Parathyroid adenoma (tissue), 2 donors: ENCODE measurements around the gene ELN.

Source experiments
- H2AFZ ChIP-seq: fragments of 300-600 bp; sonication (generic); one replicate; pipeline ENCODE4 v1.7.0; 2017; ENCODE audit warnings: antibody characterized with exemption, mild to moderate bottlenecking
- H3K27ac ChIP-seq: fragments of 300-600 bp; sonication (generic); one replicate; pipeline ENCODE4 v1.7.0; 2017
- H3K27me3 ChIP-seq: fragments of 300-600 bp; sonication (generic); one replicate; pipeline ENCODE4 v1.7.0; 2017; ENCODE audit warnings: low read length; ENCODE audit not compliant: control insufficient read depth, insufficient read depth
- H3K36me3 ChIP-seq: fragments of 300-600 bp; sonication (generic); one replicate; pipeline ENCODE4 v1.7.0; 2017; ENCODE audit warnings: low read length; ENCODE audit not compliant: control insufficient read depth, insufficient read depth
- H3K4me1 ChIP-seq: fragments of 300-600 bp; sonication (generic); one replicate; pipeline ENCODE4 v1.7.0; 2017; ENCODE audit warnings: control low read depth
- H3K4me2 ChIP-seq: fragments of 300-600 bp; sonication (generic); one replicate; pipeline ENCODE4 v1.7.0; 2017; ENCODE audit warnings: low read length
- H3K4me3 ChIP-seq: fragments of 300-600 bp; sonication (generic); one replicate; pipeline ENCODE4 v1.7.0; 2017; ENCODE audit warnings: low read depth, low read length
- H3K79me2 ChIP-seq: fragments of 300-600 bp; sonication (generic); one replicate; pipeline ENCODE4 v1.7.0; 2017; ENCODE audit warnings: control low read depth
- H3K9ac ChIP-seq: fragments of 300-600 bp; sonication (generic); one replicate; pipeline ENCODE4 v1.7.0; 2017; ENCODE audit warnings: mild to moderate bottlenecking
- H3K9me3 ChIP-seq: fragments of 300-600 bp; sonication (generic); one replicate; pipeline ENCODE4 v1.7.0; 2017; ENCODE audit warnings: low read length; ENCODE audit not compliant: control insufficient read depth
- CTCF ChIP-seq: fragments of 300-600 bp; sonication (generic); IDR thresholded peaks from one replicate; pipeline ENCODE4 v1.7.0; 2017; ENCODE audit warnings: antibody characterized with exemption, mild to moderate bottlenecking
- donor health status: primary hyperparathyroidism.

The ELN gene

GRCh38 chr7:74014931-74015330 lies 13.0 kb upstream of the ELN start:
- Histone ChIP-seq H2AFZ (no peak overlapping the region), H3K4me1 (no peaks in the 10 kb centered on the region), H3K9me3 (no peaks in the 10 kb centered on the region), H3K9ac (no peak overlapping the region), H3K36me3 (no peaks in the 10 kb centered on the region), H3K27ac (no peak overlapping the region), H3K4me3 (no peak overlapping the region), H3K79me2 (no peaks in the 10 kb centered on the region), H3K27me3 (no peaks in the 10 kb centered on the region), H3K4me2 (no peak overlapping the region)
- TF ChIP-seq CTCF, result no peak

GRCh38 chr7:74015670-74016069 lies 12.3 kb upstream of the ELN start:
- Histone ChIP-seq H3K4me2 (no peak overlapping the region), H3K4me3 (no peak overlapping the region), H3K79me2 (no peaks in the 10 kb centered on the region), H3K27me3 (no peaks in the 10 kb centered on the region), H3K9me3 (no peaks in the 10 kb centered on the region), H3K4me1 (no peaks in the 10 kb centered on the region), H3K9ac (no peak overlapping the region), H3K36me3 (no peaks in the 10 kb centered on the region), H3K27ac (no peak overlapping the region), H2AFZ (no peak overlapping the region)
- TF ChIP-seq CTCF, result no peak

- no peak overlapping the region for H3K4me2 ChIP-seq
- H2AFZ ChIP-seq, result no peak overlapping the region
- no peak overlapping the region for H3K9ac ChIP-seq
- H3K79me2 ChIP-seq, result no peaks in the 10 kb centered on the region
- no peaks in the 10 kb centered on the region for H3K4me1 ChIP-seq
- H3K27ac ChIP-seq, result no peak overlapping the region
- H3K4me3 ChIP-seq, result no peak overlapping the region
- no peak for TF ChIP-seq CTCF
- H3K9me3 ChIP-seq, result no peaks in the 10 kb centered on the region
- no peaks in the 10 kb centered on the region for H3K27me3 ChIP-seq
- H3K36me3 ChIP-seq, result no peaks in the 10 kb centered on the region
Measured at GRCh38 chr7:74017125-74017524, 10.8 kb upstream of the ELN start.

GRCh38 chr7:74018246-74018895 lies 9.6 kb upstream of the ELN start:
- H3K4me3 ChIP-seq, result no peak overlapping the region
- no peaks in the 10 kb centered on the region for H3K4me1 ChIP-seq
- no peaks in the 10 kb centered on the region for H3K79me2 ChIP-seq
- no peaks in the 10 kb centered on the region for H3K27me3 ChIP-seq
- H3K9ac ChIP-seq, result no peak overlapping the region
- H2AFZ ChIP-seq, result no peak overlapping the region
- no peak overlapping the region for H3K4me2 ChIP-seq
- no peaks in the 10 kb centered on the region for H3K36me3 ChIP-seq
- no peak overlapping the region for H3K27ac ChIP-seq
- H3K9me3 ChIP-seq, result no peaks in the 10 kb centered on the region
- no peak for TF ChIP-seq CTCF

GRCh38 chr7:74019149-74019548 lies 8.8 kb upstream of the ELN start:
- Histone ChIP-seq H3K27me3 (no peaks in the 10 kb centered on the region), H3K4me3 (no peak overlapping the region), H3K9ac (no peak overlapping the region), H3K36me3 (no peaks in the 10 kb centered on the region), H2AFZ (no peak overlapping the region), H3K4me2 (no peak overlapping the region), H3K9me3 (no peaks in the 10 kb centered on the region), H3K79me2 (no peaks in the 10 kb centered on the region), H3K27ac (no peak overlapping the region), H3K4me1 (no peaks in the 10 kb centered on the region)
- no peak for TF ChIP-seq CTCF
